IMR-90 (cell line): Measurements from ENCODE around the gene FBXL14. TPM values are rescaled to one million over a fixed set of nuclear protein-coding genes. Genes with fewer than 3 reads are reported as not detected.

Source experiments
- ATAC-seq: fragments of 200-7000 bp; cut with Tn5 transposase; 2 replicates; pipeline ENCODE4 v1.9.1; 2020; ENCODE audit warnings: low read depth, mild to moderate bottlenecking, moderate library complexity
- BruUV-seq: library from RNA; stranded (reverse); fragments of 400-500 nt; replicated peaks from 2 replicates; lab custom pipeline; 2021; lab: Mats Ljungman, UMichigan
- CTCF ChIA-PET: fragments of 300-600 bp; formaldehyde crosslinking; extraction: SDS; loops from one replicate; lab custom pipeline; 2021; ENCODE audit warnings: antibody characterized with exemption; lab: Yijun Ruan, JAX
- POLR2A ChIA-PET: fragments of 300-600 bp; sonication (Branson Sonifier 250); formaldehyde crosslinking; loops from one replicate; lab custom pipeline; 2022; ENCODE audit warnings: antibody characterized with exemption; ENCODE audit not compliant: unreplicated experiment; lab: Charles Lee
- DNase-seq: peaks from one replicate; pipeline ENCODE4 v3.0.0; 2013
- H2AFZ ChIP-seq: replicated peaks from 2 replicates; pipeline ENCODE3; 2013; ENCODE audit warnings: low read length, mild to moderate bottlenecking; ENCODE audit not compliant: poor library complexity
- H2AK5ac ChIP-seq: 2 replicates; pipeline ENCODE4 v1.6.1; 2013; ENCODE audit warnings: low read depth, low read length, inconsistent platforms
- H2AK9ac ChIP-seq: replicated peaks from 2 replicates; pipeline ENCODE3; 2013; ENCODE audit warnings: mild to moderate bottlenecking, low read depth, low read length, moderate library complexity; ENCODE audit not compliant: poor library complexity
- H2BK120ac ChIP-seq: 2 replicates; pipeline ENCODE4 v1.6.1; 2013; ENCODE audit warnings: low read depth, low read length, inconsistent platforms
- H2BK15ac ChIP-seq: 3 replicates; pipeline ENCODE4 v1.6.1; 2013; ENCODE audit warnings: low read depth, low read length, inconsistent platforms
- H2BK20ac ChIP-seq: 2 replicates; pipeline ENCODE4 v1.6.1; 2013; ENCODE audit warnings: low read depth, mild to moderate bottlenecking, inconsistent platforms, low read length, moderate library complexity
- H2BK5ac ChIP-seq: 2 replicates; pipeline ENCODE4 v1.6.1; 2013; ENCODE audit warnings: mild to moderate bottlenecking, low read depth, low read length, inconsistent platforms; ENCODE audit not compliant: poor library complexity, severe bottlenecking
- H3K14ac ChIP-seq: replicated peaks from 2 replicates; pipeline ENCODE4 v1.6.1; 2013; ENCODE audit warnings: low read depth, low read length, inconsistent platforms
- H3K18ac ChIP-seq: 2 replicates; pipeline ENCODE4 v1.6.1; 2013; ENCODE audit warnings: low read depth, low read length, control low read depth
- H3K23ac ChIP-seq: 2 replicates; pipeline ENCODE4 v1.6.1; 2013; ENCODE audit warnings: low read depth, low read length, inconsistent platforms
- H3K27ac ChIP-seq: 2 replicates; pipeline ENCODE4 v1.5.1; 2013; ENCODE audit warnings: mild to moderate bottlenecking, control low read depth, low read length; ENCODE audit not compliant: insufficient read depth
- H3K27me3 ChIP-seq: 2 replicates; pipeline ENCODE4 v1.6.1; 2013; ENCODE audit warnings: low read length; ENCODE audit not compliant: control insufficient read depth, insufficient read depth
- H3K36me3 ChIP-seq: 2 replicates; pipeline ENCODE4 v1.6.1; 2013; ENCODE audit warnings: low read length, mixed read lengths; ENCODE audit not compliant: control insufficient read depth, insufficient read depth
- H3K4ac ChIP-seq: 2 replicates; pipeline ENCODE4 v1.6.1; 2013; ENCODE audit warnings: low read depth, low read length, inconsistent platforms
- H3K4me1 ChIP-seq: 2 replicates; pipeline ENCODE4 v1.6.1; 2013; ENCODE audit warnings: low read length, mixed read lengths; ENCODE audit not compliant: control insufficient read depth, insufficient read depth
- H3K4me2 ChIP-seq: 2 replicates; pipeline ENCODE4 v1.6.1; 2013; ENCODE audit warnings: low read depth, mild to moderate bottlenecking, control low read depth, low read length, moderate library complexity
- H3K4me3 ChIP-seq: 2 replicates; pipeline ENCODE4 v1.5.1; 2013; ENCODE audit warnings: low read depth, mild to moderate bottlenecking, control low read depth, low read length, moderate library complexity; ENCODE audit not compliant: insufficient read depth
- H3K56ac ChIP-seq: 2 replicates; pipeline ENCODE4 v1.6.1; 2013; ENCODE audit warnings: low read length, inconsistent platforms; ENCODE audit not compliant: insufficient read depth; ENCODE audit errors: extremely low read depth
- H3K79me1 ChIP-seq, 2 experiments: 2 replicates each; pipeline ENCODE4 v1.6.1; 2013; ENCODE audit warnings: low read length in 2 of 2, inconsistent platforms in 1 of 2, low read depth in 1 of 2
- H3K9ac ChIP-seq: 2 replicates; pipeline ENCODE4 v1.6.1; 2013; ENCODE audit warnings: low read depth, low read length, control low read depth
- H3K9me1 ChIP-seq: 2 replicates; pipeline ENCODE4 v1.6.1; 2013; ENCODE audit warnings: low read length, inconsistent platforms; ENCODE audit not compliant: insufficient read depth
- H3K9me3 ChIP-seq: 2 replicates; pipeline ENCODE4 v1.6.1; 2013; ENCODE audit warnings: low read length; ENCODE audit not compliant: control insufficient read depth, insufficient read depth
- H4K20me1 ChIP-seq: 2 replicates; pipeline ENCODE4 v1.6.1; 2013; ENCODE audit warnings: low read length, inconsistent platforms; ENCODE audit not compliant: insufficient read depth
- H4K5ac ChIP-seq: 2 replicates; pipeline ENCODE4 v1.6.1; 2013; ENCODE audit warnings: mild to moderate bottlenecking, low read depth, low read length, control low read depth
- H4K8ac ChIP-seq, 2 experiments: 2 replicates each; pipeline ENCODE4 v1.6.1; 2013; ENCODE audit warnings: low read depth in 2 of 2, low read length in 2 of 2, control low read depth in 1 of 2, inconsistent platforms in 1 of 2
- H4K91ac ChIP-seq: 2 replicates; pipeline ENCODE4 v1.6.1; 2013; ENCODE audit warnings: low read depth, low read length, inconsistent platforms; ENCODE audit not compliant: insufficient read depth
- CEBPB ChIP-seq: IDR thresholded peaks from 2 replicates; pipeline ENCODE4 v1.6.1; 2012; ENCODE audit warnings: low read depth, low read length, improper control_type of control experiment
- CHD1 ChIP-seq: IDR thresholded peaks from 2 replicates; pipeline ENCODE4 v1.6.1; 2012; ENCODE audit warnings: low read depth, low read length, improper control_type of control experiment
- FOS ChIP-seq: fragments of 150-350 bp; IDR thresholded peaks from 2 replicates; pipeline ENCODE4 v1.6.1; 2016; ENCODE audit warnings: low read depth, low read length
- MAZ ChIP-seq: IDR thresholded peaks from 2 replicates; pipeline ENCODE4 v1.6.1; 2012; ENCODE audit warnings: low read depth, mild to moderate bottlenecking, low read length, improper control_type of control experiment, moderate library complexity, borderline replicate concordance
- MXI1 ChIP-seq: IDR thresholded peaks from 2 replicates; pipeline ENCODE4 v1.6.1; 2012; ENCODE audit warnings: low read depth, mild to moderate bottlenecking, low read length, moderate library complexity, borderline replicate concordance
- NFE2L2 ChIP-seq: fragments of 150-350 bp; IDR thresholded peaks from 2 replicates; pipeline ENCODE4 v1.6.1; 2016; ENCODE audit warnings: low read depth, mild to moderate bottlenecking, low read length
- POLR2A ChIP-seq: IDR thresholded peaks from 2 replicates; pipeline ENCODE4 v1.6.1; 2012; ENCODE audit warnings: mild to moderate bottlenecking, low read depth, low read length
- RAD21 ChIP-seq: IDR thresholded peaks from 2 replicates; pipeline ENCODE4 v1.6.1; 2012; ENCODE audit warnings: low read length, improper control_type of control experiment
- RCOR1 ChIP-seq: IDR thresholded peaks from 2 replicates; pipeline ENCODE4 v1.6.1; 2012; ENCODE audit warnings: mild to moderate bottlenecking, low read length, improper control_type of control experiment; ENCODE audit not compliant: insufficient replicate concordance
- RFX5 ChIP-seq: IDR thresholded peaks from 2 replicates; pipeline ENCODE4 v1.8.0; 2012; ENCODE audit warnings: low read depth, mild to moderate bottlenecking, low read length, moderate library complexity
- USF2 ChIP-seq: fragments of 150-350 bp; IDR thresholded peaks from 2 replicates; pipeline ENCODE4 v1.6.1; 2017; ENCODE audit warnings: mild to moderate bottlenecking, antibody characterized with exemption, low read length, low read depth
- WGBS, 2 experiments: methylation state at CpG; one replicate each; pipeline versions ENCODE4 v1.1.5 to v1.1.7; 2013; ENCODE audit warnings: missing lambda C conversion rate in 2 of 2; ENCODE audit not compliant: insufficient read length in 1 of 2; ENCODE audit errors: extremely low coverage in 2 of 2; 5-methylcytosine and 5-hydroxymethylcytosine counted together
- dilution Hi-C: fragments of 300-500 bp; cut with HindIII; formaldehyde crosslinking; loops from one replicate; pipeline ENCODE4 v1.14.3; 2018; ENCODE audit warnings: low sequenced_read_pairs; ENCODE audit not compliant: unreplicated experiment
- in situ Hi-C: fragments of 300-500 bp; cut with MboI; formaldehyde crosslinking; loops from 3 replicates; pipeline ENCODE4 v1.14.3; 2019; ENCODE audit warnings: low sequenced_read_pairs, inconsistent platforms, mixed read lengths
- intact Hi-C: fragments of 100-400 bp; cut with micrococcal nuclease; formaldehyde crosslinking; loops from 2 replicates; pipeline ENCODE4 v1.10.0; 2022
- polyA plus RNA-seq, 3 experiments: library from polyadenylated mRNA; depleted of rRNA; stranded (reverse); fragments of >200 nt; gene quantifications; 2 replicates each; pipeline ENCODE4 v1.2.3, GENCODE V29; 2012; ENCODE audit warnings: low replicate concordance in 1 of 3
- total RNA-seq: library from RNA; depleted of rRNA; stranded (reverse); fragments of >200 nt; gene quantifications from 2 replicates; pipeline ENCODE4 v1.2.3, GENCODE V29; 2012
- TF ChIP-seq, protein P1 (sequence below): fragments of 150-350 bp; IDR thresholded peaks from 2 replicates; pipeline ENCODE4 v1.6.1; 2016; ENCODE audit warnings: low read depth, mild to moderate bottlenecking, low read length, moderate library complexity, borderline replicate concordance

The FBXL14 gene
- total and polyA plus RNA-seq, 2 of the 4 experiments (the other 2 are of a cell fraction) = 4.7 to 7.3 TPM

DNA sequence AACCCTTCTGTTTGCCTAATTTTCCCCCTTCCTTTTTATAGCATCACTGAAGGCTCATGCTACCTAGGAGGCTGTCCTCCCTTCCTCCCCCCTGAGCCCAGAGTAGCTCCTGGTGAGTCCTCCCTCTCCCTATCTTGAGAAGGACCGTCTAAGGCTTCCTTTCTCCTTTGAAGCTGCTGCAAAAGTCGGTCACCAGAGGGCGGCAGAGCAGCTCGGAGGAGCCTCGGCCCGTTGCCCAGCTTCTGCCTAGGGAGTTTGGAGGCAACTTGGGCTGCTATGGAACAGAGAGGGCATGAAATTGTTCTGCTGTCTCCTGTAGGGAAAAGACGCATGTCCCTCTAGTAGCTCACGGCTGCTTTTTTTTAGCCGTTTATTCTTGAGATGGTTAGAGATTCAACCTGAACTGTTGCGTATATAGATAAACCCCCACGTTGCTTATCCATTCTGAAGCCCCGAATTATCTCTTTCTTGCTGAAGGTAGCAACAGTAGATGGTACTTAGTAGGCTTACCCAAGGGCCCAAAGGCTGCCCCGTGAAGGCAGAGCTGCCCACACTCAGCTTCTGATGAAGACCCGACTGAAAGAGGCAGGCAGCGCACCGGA, 40.3 kb upstream of the FBXL14 start (continued):
- TF ChIP-seq, protein P1, sequence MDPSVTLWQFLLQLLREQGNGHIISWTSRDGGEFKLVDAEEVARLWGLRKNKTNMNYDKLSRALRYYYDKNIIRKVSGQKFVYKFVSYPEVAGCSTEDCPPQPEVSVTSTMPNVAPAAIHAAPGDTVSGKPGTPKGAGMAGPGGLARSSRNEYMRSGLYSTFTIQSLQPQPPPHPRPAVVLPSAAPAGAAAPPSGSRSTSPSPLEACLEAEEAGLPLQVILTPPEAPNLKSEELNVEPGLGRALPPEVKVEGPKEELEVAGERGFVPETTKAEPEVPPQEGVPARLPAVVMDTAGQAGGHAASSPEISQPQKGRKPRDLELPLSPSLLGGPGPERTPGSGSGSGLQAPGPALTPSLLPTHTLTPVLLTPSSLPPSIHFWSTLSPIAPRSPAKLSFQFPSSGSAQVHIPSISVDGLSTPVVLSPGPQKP = no peak
- TF ChIP-seq MAZ = no peak

- H3K23ac ChIP-seq = no peak overlapping the region
- ChIA-PET POLR2A (no interaction called here), CTCF (interaction anchor here (0.8 to 1.2 kb wide), 3 partner anchors 21 to 64 kb away, joined by 3 read pairs; no protein-coding TSS in a partner anchor)
- H2AFZ ChIP-seq = no peak overlapping the region
- H4K8ac ChIP-seq = no peak overlapping the region
- peaks cover 15% of the 10 kb centered on the region for H3K4me1 ChIP-seq
- DNase-seq = no peak
- H4K20me1 ChIP-seq = peaks cover 24% of the 10 kb centered on the region
- dilution Hi-C loops (no loop called here), in situ Hi-C loops (no loop called here), intact Hi-C loops (loop anchor here (5.0 kb wide), 1 partner anchor 158 kb away; no protein-coding TSS in a partner anchor)
- no peak overlapping the region for H2BK15ac ChIP-seq
- WGBS, 2 experiments = 50% methylated on average over 2 of the region's 7 CpGs; no CpG with 5 or more reads in 1 of the 2 experiments
- H2AK5ac ChIP-seq = no peak overlapping the region
- H3K56ac ChIP-seq = no peak overlapping the region
- H3K18ac ChIP-seq = no peak overlapping the region
- no peak overlapping the region for H2BK120ac ChIP-seq
- H3K79me1 ChIP-seq = peaks cover 6 to 62% of the 10 kb centered on the region in 2 experiments; a peak in 3 of 4 replicates
- no peak overlapping the region for H3K9ac ChIP-seq
- H2BK20ac ChIP-seq = no peak overlapping the region
- no peak overlapping the region for H2BK5ac ChIP-seq
- TF ChIP-seq USF2 = no peak
- TF ChIP-seq RAD21 = no peak
- TF ChIP-seq RCOR1 = no peak
- no peak for TF ChIP-seq NFE2L2
- TF ChIP-seq CEBPB = no peak
- no peak for TF ChIP-seq CHD1
- TF ChIP-seq POLR2A = no peak
- no peak for TF ChIP-seq MXI1
- no peak for TF ChIP-seq FOS
- no peak for TF ChIP-seq RFX5
- no peak for TF ChIP-seq MAZ
- H3K27ac ChIP-seq = no peak overlapping the region
- H3K9me1 ChIP-seq = no peaks in the 10 kb centered on the region
- no TSS peak for BruUV-seq
- no peak for ATAC-seq
- no peak overlapping the region for H3K4me3 ChIP-seq
- no peaks in the 10 kb centered on the region for H3K27me3 ChIP-seq
- no peak overlapping the region for H2AK9ac ChIP-seq
- H3K36me3 ChIP-seq = peaks cover 6% of the 10 kb centered on the region; the same call in 1 of the 2 replicates
- H4K5ac ChIP-seq = no peak overlapping the region
- H3K4me2 ChIP-seq = no peak overlapping the region
- no peak overlapping the region for H3K14ac ChIP-seq
- H4K91ac ChIP-seq = no peak overlapping the region
- H3K9me3 ChIP-seq = no peaks in the 10 kb centered on the region
- no peak overlapping the region for H3K4ac ChIP-seq
Measured at GRCh38 chr12:1634149-1634548, 39.8 kb upstream of the FBXL14 start.
